KMS-11 (cell line): ENCODE measurements around the gene TCF4.

ENCODE experiments used
- H2AFZ ChIP-seq: fragments of 200-600 bp; sonication (generic); 2 replicates; pipeline ENCODE4 v1.6.1; 2016; ENCODE audit warnings: antibody characterized with exemption, mixed run types, low read depth
- H3K27ac ChIP-seq: fragments of 200-600 bp; sonication (generic); 2 replicates; pipeline ENCODE4 v1.6.1; 2016; ENCODE audit warnings: mild to moderate bottlenecking, mixed run types
- H3K27me3 ChIP-seq: fragments of 200-600 bp; sonication (generic); 2 replicates; pipeline ENCODE4 v1.6.1; 2017; ENCODE audit warnings: mild to moderate bottlenecking, low read depth, mixed run types, moderate library complexity; ENCODE audit not compliant: insufficient read depth
- H3K36me3 ChIP-seq: fragments of 200-600 bp; sonication (generic); 2 replicates; pipeline ENCODE4 v1.6.1; 2017; ENCODE audit warnings: mild to moderate bottlenecking, mixed run types; ENCODE audit not compliant: insufficient read depth
- H3K4me1 ChIP-seq: fragments of 200-600 bp; sonication (generic); 2 replicates; pipeline ENCODE4 v1.6.1; 2016; ENCODE audit warnings: mild to moderate bottlenecking, low read depth, mixed run types; ENCODE audit not compliant: poor library complexity, severe bottlenecking
- H3K4me2 ChIP-seq: fragments of 200-600 bp; sonication (generic); 2 replicates; pipeline ENCODE4 v1.7.0; 2016; ENCODE audit warnings: mild to moderate bottlenecking, mixed run types
- H3K4me3 ChIP-seq: fragments of 200-600 bp; sonication (generic); IDR thresholded peaks from 2 replicates; pipeline ENCODE4 v1.6.1; 2017; ENCODE audit warnings: low read depth, low read length, mixed read lengths; ENCODE audit not compliant: insufficient read depth
- H3K79me2 ChIP-seq: fragments of 200-600 bp; sonication (generic); 2 replicates; pipeline ENCODE4 v1.6.1; 2016; ENCODE audit warnings: low read depth, mixed run types; ENCODE audit not compliant: insufficient read depth
- H3K9ac ChIP-seq: fragments of 200-600 bp; sonication (generic); 2 replicates; pipeline ENCODE4 v1.6.1; 2016; ENCODE audit warnings: mild to moderate bottlenecking, mixed run types
- H4K20me1 ChIP-seq: fragments of 200-600 bp; sonication (generic); 2 replicates; pipeline ENCODE4 v1.6.1; 2016; ENCODE audit warnings: mild to moderate bottlenecking, mixed run types; ENCODE audit not compliant: insufficient read depth
- CTCF ChIP-seq: fragments of 200-600 bp; sonication (generic); conservative IDR thresholded peaks from 2 replicates; pipeline ENCODE4 v1.6.1; 2017; ENCODE audit warnings: low read depth, mild to moderate bottlenecking, antibody characterized with exemption, low read length, moderate library complexity, mixed read lengths

The TCF4 gene

GRCh38 chr18:55506074-55506473 lies 81.9 kb downstream of the TCF4 start:
- Histone ChIP-seq H4K20me1 (no peaks in the 10 kb centered on the region), H3K27me3 (no peaks in the 10 kb centered on the region), H3K9ac (no peak overlapping the region), H3K4me3 (no peak overlapping the region), H2AFZ (no peak overlapping the region), H3K4me2 (no peak overlapping the region), H3K36me3 (no peaks in the 10 kb centered on the region), H3K27ac (no peak overlapping the region), H3K79me2 (no peaks in the 10 kb centered on the region), H3K4me1 (peaks cover 48% of the 10 kb centered on the region)
- TF ChIP-seq CTCF: no peak

GRCh38 chr18:55504808-55505207 lies 83.2 kb downstream of the TCF4 start:
- Histone ChIP-seq H3K4me3 (no peak overlapping the region), H3K4me1 (peaks cover 35% of the 10 kb centered on the region), H3K9ac (no peak overlapping the region), H2AFZ (no peak overlapping the region), H3K4me2 (no peak overlapping the region), H3K27me3 (no peaks in the 10 kb centered on the region), H3K79me2 (no peaks in the 10 kb centered on the region), H3K36me3 (no peaks in the 10 kb centered on the region), H4K20me1 (no peaks in the 10 kb centered on the region), H3K27ac (no peak overlapping the region)
- TF ChIP-seq CTCF: no peak

- no peaks in the 10 kb centered on the region for H3K27me3 ChIP-seq
- H3K9ac ChIP-seq: no peak overlapping the region
- no peak overlapping the region for H3K27ac ChIP-seq
- H2AFZ ChIP-seq: no peak overlapping the region
- peaks cover 20% of the 10 kb centered on the region for H3K4me1 ChIP-seq
- H3K79me2 ChIP-seq: no peaks in the 10 kb centered on the region
- H4K20me1 ChIP-seq: no peaks in the 10 kb centered on the region
- TF ChIP-seq CTCF: no peak
- H3K4me2 ChIP-seq: no peak overlapping the region
- H3K4me3 ChIP-seq: no peak overlapping the region
- no peaks in the 10 kb centered on the region for H3K36me3 ChIP-seq
These were observed 84.7 kb downstream of the TCF4 start for GRCh38 chr18:55503167-55503820.

GRCh38 chr18:55501982-55502710 lies 85.8 kb downstream of the TCF4 start:
- Histone ChIP-seq H3K9ac (no peak overlapping the region), H3K79me2 (no peaks in the 10 kb centered on the region), H3K4me2 (no peak overlapping the region), H3K4me3 (no peak overlapping the region), H3K27me3 (no peaks in the 10 kb centered on the region), H3K4me1 (peaks cover 8% of the 10 kb centered on the region), H2AFZ (no peak overlapping the region), H4K20me1 (no peaks in the 10 kb centered on the region), H3K27ac (no peak overlapping the region), H3K36me3 (no peaks in the 10 kb centered on the region)
- no peak for TF ChIP-seq CTCF
